GM18909 (cell line): ENCODE data around the gene FAM120AOS.
A peak's percentile ranks its signal among the peaks of the same experiment; 100 is the strongest.

Experiments
- ATAC-seq: cut with Tn5 transposase; IDR thresholded peaks from one replicate; pipeline ENCODE4 v1.9.1; 2021; ENCODE audit warnings: mild to moderate bottlenecking; ENCODE audit not compliant: unreplicated experiment, poor library complexity

Gene FAM120AOS

DNA sequence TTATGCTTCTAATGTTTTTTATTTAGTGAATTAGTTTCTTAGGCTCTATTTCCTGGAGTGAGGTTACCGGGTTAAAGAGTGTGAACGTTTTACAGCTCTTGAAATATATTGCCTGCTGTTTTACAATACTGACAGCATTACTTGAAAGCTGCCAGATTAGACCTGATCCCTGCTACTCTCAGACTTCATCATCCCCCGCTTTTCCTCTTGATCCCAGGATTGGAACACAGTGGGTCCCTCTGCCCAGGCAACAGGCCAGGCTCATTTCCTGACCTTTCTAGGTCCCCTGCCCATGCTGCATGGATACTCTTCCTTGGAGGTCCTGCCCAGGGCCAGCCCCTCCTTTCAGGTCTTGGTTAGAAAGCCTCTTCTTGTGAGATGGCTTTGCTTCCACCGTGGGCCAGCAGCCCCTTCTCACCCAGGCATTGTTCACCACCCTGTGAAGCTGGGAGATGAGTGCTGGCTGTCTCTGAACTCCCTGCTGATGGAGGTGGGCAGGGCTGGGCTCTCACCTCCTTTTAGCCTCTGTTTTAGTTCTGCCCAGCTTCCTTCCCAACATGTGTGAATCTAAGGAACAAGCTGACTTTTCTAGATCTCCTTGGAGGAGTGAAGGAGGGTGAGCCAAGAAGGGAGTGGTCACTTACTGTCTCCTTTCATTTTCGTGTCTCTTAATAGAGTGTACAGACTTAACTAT is 15.5 kb upstream of the FAM120AOS start:
- ATAC-seq: no peak

DNA sequence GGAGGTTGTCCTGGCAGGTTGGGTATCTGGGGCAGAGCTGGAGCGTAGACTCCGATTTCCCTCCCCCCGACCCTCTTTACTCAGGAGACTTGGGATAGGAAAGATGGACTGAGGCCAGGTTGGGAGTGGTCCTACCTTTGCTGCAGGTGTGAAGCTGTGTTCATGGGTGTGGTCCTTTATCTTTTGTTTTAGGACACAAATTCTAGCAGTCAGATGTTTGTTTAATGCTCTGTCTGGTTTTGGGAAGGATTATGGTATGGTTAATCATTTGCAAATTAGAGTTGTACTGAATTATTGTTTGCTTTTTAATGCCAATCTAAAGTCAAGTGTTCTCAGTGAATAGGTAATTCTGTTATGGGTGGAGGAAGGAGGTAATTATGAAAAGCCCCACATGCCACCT is 14.1 kb upstream of the FAM120AOS start:
- ATAC-seq: no peak

DNA sequence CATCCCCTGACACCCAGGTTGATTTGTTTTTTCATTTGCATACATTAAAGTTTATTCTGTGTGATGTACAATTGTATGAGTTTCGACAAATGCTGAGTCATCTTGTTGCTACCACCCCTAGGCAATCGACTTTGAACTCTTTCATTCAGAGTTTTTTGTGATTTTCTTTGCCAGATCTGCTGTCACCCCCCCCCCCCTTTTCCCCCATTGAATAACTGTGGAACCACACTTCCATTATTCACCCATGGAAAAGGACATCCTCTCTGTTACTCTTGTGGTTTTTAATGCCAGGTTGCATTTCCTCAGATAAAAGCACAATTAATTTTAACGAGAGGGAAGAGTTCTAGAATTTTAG is 13.7 kb upstream of the FAM120AOS start:
- ATAC-seq: no peak

DNA sequence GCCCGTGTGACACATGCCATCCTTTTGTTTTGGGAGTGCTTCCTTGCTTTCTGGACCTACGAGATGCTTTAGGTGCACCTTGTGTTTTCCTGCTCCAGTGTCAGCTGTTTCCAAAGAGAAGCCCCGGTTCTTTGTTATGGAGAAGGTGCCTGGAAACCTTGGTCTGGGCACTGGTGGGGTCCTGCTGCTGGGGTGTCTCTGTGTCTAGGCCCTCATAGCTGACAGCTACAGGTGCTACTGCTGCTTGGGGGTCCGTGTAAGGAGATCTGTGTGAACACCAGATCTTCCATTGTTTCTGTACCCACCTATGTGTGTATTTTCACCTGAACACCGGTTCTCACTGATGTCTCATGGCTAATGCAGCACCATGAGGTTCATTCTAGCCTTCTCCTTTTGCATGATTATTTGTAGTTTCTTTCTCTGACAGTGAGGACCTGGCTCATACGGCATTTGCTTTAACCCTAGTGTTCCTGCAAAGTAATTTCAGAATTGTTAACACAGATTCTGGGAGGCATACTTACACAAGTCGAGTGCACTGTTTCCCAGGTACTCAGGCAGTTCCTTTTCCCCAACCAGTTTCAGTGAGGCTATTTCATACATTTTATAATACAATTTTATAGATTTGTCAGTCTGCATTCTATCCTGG is 13.2 kb upstream of the FAM120AOS start:
- no peak for ATAC-seq

DNA sequence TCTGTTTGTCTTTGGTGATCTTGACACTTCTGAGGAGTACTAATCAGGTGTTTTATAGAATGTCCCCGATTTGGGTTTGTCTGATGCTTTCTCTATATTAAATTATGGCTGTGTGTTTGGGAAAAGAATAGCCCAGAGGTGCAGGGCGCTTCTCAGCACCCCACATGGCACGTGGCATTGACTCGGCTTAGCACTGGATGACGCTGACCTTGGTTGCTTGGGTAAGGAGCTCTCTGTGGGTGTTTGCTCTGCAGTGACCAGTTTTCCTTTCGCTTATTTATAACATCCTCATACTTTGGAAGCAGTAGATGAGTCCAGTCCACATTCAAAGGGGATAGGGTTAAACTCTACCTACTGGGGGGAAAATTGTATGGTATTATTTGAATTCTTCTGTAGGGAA is 12.5 kb upstream of the FAM120AOS start:
- ATAC-seq: no peak

DNA sequence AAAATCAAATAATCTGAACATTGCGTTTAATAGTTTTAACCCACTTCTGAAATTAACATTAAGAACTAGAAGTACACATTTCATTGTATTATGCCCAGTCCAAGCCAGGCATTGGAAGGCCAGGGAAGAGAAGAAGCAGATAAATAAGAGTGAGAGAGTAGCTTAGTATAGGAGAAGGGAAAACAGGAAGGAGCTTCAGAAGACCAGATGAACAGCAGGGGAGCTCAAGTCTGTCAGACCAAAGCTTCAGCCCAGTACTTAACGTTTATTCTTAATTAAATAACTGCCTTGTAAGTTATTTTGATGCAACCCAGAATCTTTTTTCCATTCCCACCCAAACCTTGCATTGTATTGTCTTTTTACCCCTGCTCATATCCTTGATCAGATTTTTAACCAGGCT is 11.5 kb upstream of the FAM120AOS start:
- no peak for ATAC-seq

DNA sequence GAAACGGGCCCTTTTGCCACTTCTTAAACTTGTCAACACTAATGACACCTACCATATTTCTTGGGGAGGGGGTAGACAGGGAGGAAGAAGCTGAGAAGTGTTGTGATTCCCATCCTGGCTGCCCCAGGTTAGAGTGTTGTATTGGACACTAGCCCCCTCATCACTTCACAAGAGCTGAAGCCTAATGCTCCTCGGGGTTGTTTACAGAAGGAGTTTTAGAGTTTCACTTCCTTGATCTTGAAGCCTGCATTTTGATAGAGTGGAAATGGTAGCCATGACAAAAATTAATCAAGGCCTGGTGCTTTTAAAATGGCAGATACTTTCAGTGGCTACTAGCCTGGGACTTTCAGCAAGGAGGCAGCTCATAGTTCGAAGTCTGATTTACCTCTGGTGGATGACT is 11.0 kb upstream of the FAM120AOS start:
- ATAC-seq: no peak

DNA sequence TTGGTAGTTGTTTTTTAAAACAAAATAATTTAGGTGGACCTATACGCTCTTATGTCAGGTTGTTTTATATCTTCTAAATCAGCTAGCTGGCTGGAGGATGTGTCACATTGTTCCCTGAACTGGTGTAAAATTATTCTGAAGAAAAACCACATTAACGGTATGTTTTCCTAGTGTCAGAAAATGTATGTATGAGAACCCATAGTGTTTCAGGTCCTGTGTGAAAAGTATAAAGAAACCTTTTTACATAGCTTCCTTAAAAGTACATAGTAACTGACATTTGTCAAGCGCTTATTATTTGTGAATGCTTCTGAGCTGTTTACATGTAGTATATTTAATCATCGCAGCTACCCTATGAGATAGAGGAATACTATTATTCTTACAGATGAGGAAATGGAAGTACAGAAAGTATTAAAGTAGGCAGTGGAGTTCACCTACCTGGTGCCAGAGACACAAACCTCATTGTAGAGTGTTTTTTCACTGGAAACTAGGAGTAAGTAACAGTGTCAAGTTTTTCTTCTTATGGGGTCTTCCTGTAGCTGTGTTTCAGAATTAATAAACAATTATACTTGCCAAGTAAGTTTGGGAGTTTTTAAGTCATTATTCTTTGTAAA is 10.4 kb upstream of the FAM120AOS start:
- no peak for ATAC-seq

DNA sequence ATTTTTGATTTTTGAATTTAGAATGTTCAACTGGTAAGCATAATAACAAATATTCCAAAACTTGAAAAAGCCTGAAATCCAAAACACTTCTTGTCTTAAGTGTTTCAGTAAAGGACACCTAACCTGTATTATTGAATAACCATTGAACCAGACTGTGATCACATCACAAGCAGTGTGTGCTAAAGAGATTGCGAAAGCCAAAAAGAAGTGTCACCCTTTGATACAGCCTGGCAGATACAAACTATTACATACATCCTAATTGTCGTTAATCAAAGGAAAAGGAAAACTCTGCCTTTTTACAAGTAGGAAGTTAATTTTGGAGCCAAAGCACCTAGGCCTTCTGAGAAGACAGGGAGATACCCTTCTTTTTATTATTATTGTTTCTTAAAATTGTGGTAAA is 8.4 kb upstream of the FAM120AOS start:
- no peak for ATAC-seq

DNA sequence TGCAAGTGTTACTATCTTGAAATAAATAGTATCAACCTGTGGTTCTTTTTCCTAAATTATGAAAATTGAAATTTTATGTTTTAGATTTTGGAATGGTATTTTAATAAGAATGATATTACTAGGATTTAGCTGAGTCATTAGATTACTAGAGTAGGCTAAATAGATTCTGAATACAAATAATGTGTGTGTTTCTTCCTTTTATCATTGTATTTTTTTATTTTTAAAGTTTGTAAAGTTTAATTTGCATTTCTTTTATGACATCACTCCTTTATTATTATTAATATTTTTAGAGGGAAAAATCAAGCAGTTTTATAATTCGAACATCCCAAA is 8.0 kb upstream of the FAM120AOS start:
- ATAC-seq: no peak

DNA sequence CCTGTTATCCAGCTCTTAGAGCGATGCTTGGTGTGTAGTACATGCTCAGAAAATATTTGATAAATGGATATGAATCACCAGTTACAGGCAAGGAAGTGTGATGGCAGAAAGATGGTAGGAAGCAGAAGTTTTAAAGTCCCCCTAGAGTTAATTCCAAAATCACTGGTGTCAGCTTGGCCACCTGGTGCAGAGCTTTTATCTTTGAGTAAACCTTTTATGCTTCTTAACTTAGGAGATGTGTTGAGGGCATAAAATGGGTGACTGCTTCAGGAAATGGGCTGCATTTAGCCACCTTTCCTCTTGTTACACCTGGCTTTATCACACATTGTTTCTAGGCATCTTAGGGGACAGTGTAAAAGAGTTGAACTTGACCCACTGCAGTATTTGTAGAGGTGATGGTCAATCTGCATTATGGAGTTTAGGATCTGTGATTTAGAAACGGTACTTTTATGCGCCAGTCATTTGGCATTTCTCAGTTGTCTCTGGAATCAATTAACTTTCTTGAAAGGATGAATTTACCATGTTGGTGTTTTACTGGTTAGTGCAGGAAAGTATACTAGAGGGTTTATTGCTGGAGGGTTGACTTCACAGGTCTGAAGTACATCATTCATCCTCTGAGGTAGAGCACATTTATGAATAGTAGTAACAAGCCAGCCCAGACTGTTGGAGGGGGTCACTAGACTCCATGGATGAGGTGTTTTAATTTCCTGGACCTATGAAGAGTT is 7.5 kb upstream of the FAM120AOS start:
- ATAC-seq: no peak

DNA sequence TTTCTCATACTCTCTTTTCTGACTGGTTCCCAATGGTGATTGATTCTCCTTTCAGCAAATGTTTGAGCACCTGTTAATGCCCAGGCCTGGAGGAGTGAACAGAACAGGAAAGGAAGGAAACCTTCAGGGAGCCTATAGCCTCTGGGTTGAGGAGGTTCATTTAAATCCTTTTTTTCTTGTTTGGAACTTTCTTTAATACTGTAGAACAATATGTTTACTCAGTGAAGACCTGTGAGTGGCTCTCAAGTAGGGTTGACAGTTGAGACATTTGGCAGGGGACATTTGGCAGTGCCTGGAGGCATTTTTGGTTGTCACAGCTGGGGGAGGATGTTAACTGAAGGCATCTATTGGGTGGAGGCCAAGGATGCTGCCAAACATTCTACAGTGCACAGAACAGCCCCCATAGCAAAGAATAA is 6.1 kb upstream of the FAM120AOS start:
- ATAC-seq: no peak

DNA sequence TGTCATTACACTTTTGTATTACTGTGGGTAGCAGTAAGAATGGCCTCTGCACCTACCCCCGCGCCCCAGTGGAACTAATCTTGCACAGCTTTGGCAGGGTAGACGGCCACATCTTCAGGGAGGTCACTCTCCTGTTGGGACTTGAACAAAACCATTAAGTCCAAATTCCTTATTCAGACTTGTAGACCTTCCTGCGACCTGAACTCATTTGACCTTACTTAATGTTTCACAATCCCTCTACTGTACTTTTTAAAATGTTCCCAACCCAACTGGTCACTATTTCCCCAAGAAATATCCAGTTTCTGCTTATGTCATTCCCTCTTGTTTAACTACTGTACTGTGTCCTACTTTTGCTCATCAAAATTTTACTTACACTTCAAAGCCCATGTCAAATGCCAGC is 5.3 kb upstream of the FAM120AOS start:
- ATAC-seq: no peak

DNA sequence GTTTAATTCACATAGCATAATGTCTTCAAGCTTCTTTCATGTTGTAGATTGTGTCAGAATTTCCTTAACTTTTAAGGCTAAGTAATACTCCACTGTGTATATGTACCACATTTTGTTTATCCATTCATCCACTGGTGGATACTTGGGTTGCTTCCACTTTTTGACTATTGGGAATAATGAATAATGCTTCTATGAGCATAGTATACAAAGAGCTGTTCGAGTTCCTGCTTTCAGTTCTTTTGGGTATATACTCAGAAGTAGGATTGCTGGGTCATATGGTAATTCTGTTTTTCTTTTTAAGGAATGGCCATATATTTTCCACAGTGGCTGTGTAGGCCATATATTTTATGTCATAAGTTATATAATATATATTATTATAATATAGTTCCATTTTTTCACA is 3.6 kb upstream of the FAM120AOS start:
- ATAC-seq: no peak

DNA sequence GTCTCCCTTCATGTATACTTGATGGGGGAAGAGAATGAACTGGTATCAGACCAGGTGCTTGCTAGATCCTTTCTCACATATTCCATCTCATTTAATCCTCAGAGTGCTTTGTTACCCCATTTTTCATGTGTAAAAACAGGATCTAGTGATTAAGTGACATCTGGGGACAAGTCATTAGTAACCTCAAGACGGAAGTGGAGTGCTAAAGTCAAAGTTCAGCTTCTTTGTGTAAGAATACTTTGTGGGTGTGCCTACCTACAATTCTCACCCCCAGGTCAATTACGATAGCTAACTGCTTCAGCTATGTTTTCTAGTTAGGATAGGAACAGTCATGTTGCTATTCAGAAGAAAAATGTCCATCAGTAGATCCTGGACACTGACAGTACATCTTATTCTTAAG is 3.1 kb upstream of the FAM120AOS start:
- no peak for ATAC-seq

DNA sequence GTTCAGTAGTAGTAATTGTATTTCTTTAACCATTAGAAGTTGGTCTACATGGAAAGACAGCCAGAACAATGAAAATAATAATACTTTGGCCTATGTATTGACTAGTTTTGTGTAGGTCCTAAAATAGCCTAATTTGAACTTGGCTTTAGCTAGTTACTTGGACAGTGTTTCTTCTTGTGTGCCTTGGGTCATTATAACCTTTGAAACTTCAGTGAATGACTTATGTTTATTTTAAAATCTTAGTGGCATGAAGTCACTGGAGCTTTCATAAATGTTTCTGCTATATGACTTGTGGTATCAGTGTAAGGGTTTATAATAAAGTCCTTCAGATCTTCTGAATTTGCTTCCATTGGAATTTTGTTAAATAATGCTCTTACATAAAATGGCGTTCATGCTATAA is 2.6 kb upstream of the FAM120AOS start:
- ATAC-seq: no peak

DNA sequence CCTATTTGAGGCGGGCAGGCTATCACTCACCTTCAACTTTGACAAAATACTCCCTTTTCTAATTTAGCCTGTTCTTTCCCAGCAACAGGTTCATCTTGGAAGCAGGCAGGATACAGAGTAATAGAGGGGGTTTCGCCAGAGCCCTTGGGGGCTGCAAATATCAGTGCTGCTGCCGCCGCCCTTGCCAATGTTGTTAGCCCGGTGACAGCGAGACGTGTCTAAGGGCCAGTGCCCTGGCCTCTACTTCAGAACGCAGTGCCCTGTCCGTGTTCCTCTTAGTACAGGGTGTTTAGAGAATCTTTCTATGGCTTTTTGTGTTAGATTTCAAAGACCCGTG is 703 bp downstream of the FAM120AOS start:
- ATAC-seq: no peak

DNA sequence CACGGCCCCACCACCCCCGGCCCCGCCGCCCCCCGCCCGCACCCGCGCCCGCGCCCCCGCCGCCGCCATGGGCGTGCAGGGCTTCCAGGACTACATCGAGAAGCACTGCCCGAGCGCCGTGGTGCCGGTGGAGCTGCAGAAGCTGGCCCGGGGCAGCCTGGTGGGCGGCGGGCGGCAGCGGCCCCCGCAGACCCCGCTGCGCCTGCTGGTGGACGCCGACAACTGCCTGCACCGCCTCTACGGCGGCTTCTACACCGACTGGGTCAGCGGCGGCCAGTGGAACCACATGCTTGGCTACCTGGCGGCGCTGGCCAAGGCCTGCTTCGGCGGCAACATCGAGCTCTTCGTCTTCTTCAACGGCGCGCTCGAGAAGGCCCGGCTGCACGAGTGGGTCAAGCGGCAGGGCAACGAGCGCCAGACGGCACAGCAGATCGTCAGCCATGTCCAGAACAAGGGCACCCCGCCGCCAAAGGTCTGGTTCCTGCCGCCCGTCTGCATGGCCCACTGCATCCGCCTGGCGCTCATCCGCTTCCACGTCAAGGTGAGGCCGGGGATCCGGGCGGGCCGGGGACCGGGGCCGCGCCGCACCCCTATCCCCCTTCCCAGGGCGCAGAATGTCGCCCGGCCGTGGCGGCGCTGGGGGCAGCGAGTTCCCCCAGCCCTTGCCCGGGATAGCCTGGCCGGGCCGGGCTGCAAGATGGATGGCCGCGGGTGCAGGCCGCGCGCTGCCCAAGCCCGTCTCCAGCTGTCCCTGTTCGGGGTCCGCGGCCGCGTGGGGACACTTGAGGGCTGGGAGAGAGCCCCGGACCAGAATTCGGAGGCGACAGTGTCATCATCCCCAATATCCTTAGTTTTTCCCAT is 1.3 kb downstream of the FAM120AOS start:
- ATAC-seq: peak; percentile 21

DNA sequence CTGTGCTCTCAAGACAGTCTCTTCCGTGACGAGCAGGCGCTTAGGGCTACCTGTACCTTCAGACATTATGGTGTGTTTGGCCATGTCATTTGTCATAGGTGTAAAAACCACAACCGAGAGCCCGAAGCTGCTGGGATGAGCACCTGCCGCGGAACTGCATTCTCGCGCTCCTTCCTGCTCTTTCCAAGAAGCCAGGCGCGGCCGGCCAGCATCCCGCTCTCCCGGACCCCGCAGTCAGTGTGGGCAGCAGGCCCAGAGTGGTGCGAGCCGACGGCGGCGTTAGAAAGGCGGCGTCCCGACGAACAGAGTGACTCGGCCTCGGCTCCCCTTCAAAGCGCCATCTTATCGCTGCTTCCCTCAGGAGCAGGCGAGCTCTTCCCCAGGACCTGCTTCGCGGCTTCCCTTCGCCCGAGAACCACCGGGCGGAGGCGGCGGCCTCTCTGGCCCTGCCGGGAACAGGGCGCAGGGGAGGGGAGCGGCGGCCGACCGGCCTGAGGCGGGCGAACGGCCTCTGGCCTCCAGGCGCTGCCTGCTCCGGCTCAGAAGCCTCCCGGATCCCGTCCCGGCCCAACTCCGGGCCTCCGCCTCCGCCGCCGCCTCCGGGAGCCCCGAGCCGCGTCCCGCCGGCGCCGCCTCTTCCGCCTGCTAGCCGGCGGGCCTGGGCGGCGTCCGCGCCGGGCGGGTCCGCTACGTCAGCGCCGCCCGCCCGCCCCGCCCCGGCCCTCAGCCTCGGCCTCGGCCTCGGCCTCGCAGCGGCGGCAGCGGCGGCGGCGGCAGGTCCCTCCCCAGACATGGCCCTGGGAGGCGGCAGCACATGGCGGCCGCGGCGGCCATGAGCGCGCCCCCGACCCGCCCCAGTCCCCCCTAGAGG is 2.2 kb downstream of the FAM120AOS start, which contains the start of gene FAM120A:
Gene FAM120A (plus strand): TSS at position 741 of the 871 bp plus-strand sequence. CDS start 231 bp downstream, outside the sequence.
- ATAC-seq: peak; percentile 68

DNA sequence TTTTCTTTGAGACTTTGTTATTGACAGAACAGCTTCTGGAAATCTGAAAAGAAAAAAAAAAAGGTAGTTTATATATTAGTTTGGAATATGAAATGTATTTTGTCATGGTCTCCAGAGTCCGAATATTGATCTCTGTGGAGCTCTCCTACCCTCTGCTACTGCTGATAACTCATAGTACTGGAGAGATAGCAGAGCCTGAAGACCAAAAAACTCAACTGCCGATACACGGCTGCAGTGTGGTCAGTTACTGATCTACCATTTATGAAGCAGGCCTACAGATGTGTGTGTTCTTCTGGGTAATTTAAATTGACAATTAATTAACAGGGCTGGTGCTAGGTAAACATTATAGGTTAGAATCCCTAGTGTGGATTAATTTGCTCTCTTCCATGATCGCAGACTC is 5.7 kb downstream of the FAM120AOS start:
- ATAC-seq: no peak
